Measurements from ENCODE around the gene OAS2.

Gene OAS2

GRCh38 chr12:112942572-112942971, 35.7 kb upstream of the OAS2 start:
- no peak for DNase-seq (ENCODE audit: low read depth)
- H3K4me3 ChIP-seq (ENCODE audit: low read length), result no peak overlapping the region
- TF ChIP-seq, protein P1, sequence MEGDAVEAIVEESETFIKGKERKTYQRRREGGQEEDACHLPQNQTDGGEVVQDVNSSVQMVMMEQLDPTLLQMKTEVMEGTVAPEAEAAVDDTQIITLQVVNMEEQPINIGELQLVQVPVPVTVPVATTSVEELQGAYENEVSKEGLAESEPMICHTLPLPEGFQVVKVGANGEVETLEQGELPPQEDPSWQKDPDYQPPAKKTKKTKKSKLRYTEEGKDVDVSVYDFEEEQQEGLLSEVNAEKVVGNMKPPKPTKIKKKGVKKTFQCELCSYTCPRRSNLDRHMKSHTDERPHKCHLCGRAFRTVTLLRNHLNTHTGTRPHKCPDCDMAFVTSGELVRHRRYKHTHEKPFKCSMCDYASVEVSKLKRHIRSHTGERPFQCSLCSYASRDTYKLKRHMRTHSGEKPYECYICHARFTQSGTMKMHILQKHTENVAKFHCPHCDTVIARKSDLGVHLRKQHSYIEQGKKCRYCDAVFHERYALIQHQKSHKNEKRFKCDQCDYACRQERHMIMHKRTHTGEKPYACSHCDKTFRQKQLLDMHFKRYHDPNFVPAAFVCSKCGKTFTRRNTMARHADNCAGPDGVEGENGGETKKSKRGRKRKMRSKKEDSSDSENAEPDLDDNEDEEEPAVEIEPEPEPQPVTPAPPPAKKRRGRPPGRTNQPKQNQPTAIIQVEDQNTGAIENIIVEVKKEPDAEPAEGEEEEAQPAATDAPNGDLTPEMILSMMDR (IDR thresholded peaks at IDR 0.05; ENCODE audit: insufficient read depth, low read depth, low read length, missing control alignments), result no peak

- TF ChIP-seq, protein P1 (IDR thresholded peaks at IDR 0.05; ENCODE audit: insufficient read depth, low read depth, low read length, missing control alignments), result no peak
- peak; percentile 60 for DNase-seq (ENCODE audit: low read depth)
- no peak overlapping the region for H3K4me3 ChIP-seq (ENCODE audit: low read length)
These were observed 34.2 kb upstream of the OAS2 start for GRCh38 chr12:112944024-112944690.

DNA sequence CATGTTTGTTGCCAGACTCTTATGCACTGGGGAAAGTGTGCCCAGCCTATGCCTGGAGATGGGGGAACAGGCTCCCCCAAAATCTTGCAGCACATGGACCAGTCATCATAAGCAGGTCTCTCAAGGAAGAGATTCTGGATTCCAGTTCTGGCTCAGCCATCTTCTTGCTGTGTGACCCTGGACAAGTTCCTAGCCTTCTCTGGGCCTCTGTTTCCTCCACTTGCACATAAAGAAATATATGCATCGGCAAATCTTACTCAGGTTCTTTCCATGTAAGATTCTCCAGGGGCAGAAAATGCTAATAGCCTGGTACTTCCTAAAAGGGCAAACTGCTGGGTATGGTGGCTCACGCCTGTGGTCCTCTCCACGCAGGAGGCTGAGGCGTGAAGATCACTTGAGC, 32.8 kb upstream of the OAS2 start:
- H3K4me3 ChIP-seq (ENCODE audit: low read length), result no peak overlapping the region
- DNase-seq (ENCODE audit: low read depth), result no peak
- TF ChIP-seq, protein P1 (IDR thresholded peaks at IDR 0.05; ENCODE audit: insufficient read depth, low read depth, low read length, missing control alignments), result no peak

- no peak overlapping the region for H3K4me3 ChIP-seq (ENCODE audit: low read length)
- no peak for DNase-seq (ENCODE audit: low read depth)
- TF ChIP-seq, protein P1 (IDR thresholded peaks at IDR 0.05; ENCODE audit: insufficient read depth, low read depth, low read length, missing control alignments), result no peak
These were observed 31.9 kb upstream of the OAS2 start for GRCh38 chr12:112946236-112947000.

DNA sequence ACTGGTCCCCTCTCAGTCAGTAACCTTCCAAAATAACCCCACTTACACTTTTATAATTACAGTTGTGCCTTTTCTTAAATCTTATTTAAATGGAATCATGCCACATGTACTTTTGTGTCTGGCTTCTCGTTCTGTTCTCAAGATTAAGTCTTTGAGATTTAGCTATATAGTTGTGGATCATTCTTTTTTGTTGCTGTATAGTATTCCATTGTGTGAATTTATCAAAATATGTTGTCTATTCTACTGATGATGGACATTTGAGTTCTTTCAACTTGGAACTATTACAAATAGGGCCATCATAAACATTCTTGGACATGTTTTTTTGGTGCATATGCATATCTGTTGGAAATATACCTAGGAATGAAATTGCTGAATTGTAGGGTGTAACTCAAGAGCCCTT, 31.0 kb upstream of the OAS2 start:
- TF ChIP-seq, protein P1 (IDR thresholded peaks at IDR 0.05; ENCODE audit: insufficient read depth, low read depth, low read length, missing control alignments), result no peak
- no peak for DNase-seq (ENCODE audit: low read depth)
- no peak overlapping the region for H3K4me3 ChIP-seq (ENCODE audit: low read length)

- no peak overlapping the region for H3K4me3 ChIP-seq (ENCODE audit: low read length)
- no peak for DNase-seq (ENCODE audit: low read depth)
- TF ChIP-seq, protein P1 (IDR thresholded peaks at IDR 0.05; ENCODE audit: insufficient read depth, low read depth, low read length, missing control alignments), result no peak
These were observed 30.6 kb upstream of the OAS2 start for GRCh38 chr12:112947761-112948160.

All from epithelial cell of esophagus (primary cell).